Heart right ventricle (tissue), 16 donors: ENCODE results near the gene ELMO3. TPM values are rescaled to one million over a fixed set of nuclear protein-coding genes. Genes with fewer than 3 reads are reported as not detected.

Source experiments
- ATAC-seq, 8 donors: fragments of 200-7000 bp; cut with Tn5 transposase; one replicate each; pipeline ENCODE4 v1.9.1; 2020; ENCODE audit warnings: mild to moderate bottlenecking in 8 of 8, moderate library complexity in 8 of 8, moderate number of reproducible peaks in 1 of 8
- DNase-seq, 2 donors: peaks; one replicate each; pipeline ENCODE4 v3.0.0-alpha.2; 2020
- H3K27ac ChIP-seq, 10 donors: fragments of 200-600 bp; sonication (generic) in 2 of 10; one replicate each; pipeline versions ENCODE4 v1.5.0 to v1.8.0; 2020 to 2022; ENCODE audit warnings: mild to moderate bottlenecking in 3 of 10
- H3K27me3 ChIP-seq, 7 donors: fragments of 200-600 bp; one replicate each; pipeline ENCODE4 v1.8.0; 2021 to 2022; ENCODE audit warnings: mild to moderate bottlenecking in 2 of 7
- H3K36me3 ChIP-seq, 9 donors: fragments of 200-600 bp; sonication (generic) in 1 of 9; one replicate each; pipeline versions ENCODE4 v1.5.0 to v1.8.0; 2020 to 2022; ENCODE audit warnings: mild to moderate bottlenecking in 2 of 9
- H3K4me1 ChIP-seq, 9 donors: fragments of 200-600 bp; sonication (generic) in 1 of 9; one replicate each; pipeline versions ENCODE4 v1.5.0 to v1.8.0; 2020 to 2022; ENCODE audit warnings: mild to moderate bottlenecking in 4 of 9
- H3K4me3 ChIP-seq, 10 donors: fragments of 200-600 bp; sonication (generic) in 2 of 10; one replicate each; pipeline versions ENCODE4 v1.5.0 to v1.8.0; 2020 to 2022; ENCODE audit warnings: mild to moderate bottlenecking in 7 of 10, moderate library complexity in 2 of 10
- H3K9me3 ChIP-seq, 11 donors: fragments of 200-600 bp in 10 of 11; sonication (generic) in 2 of 11; one replicate each; pipeline versions ENCODE4 v1.5.0 to v1.8.0; 2013 to 2022; ENCODE audit warnings: mild to moderate bottlenecking in 2 of 11, control low read depth in 1 of 11, moderate library complexity in 1 of 11
- CTCF ChIP-seq, 9 donors: fragments of 200-600 bp; sonication (generic) in 2 of 9; IDR thresholded peaks; one replicate each; pipeline versions ENCODE4 v1.5.0 to v1.8.0; 2021 to 2022; ENCODE audit warnings: antibody characterized with exemption in 9 of 9, mild to moderate bottlenecking in 5 of 9, moderate library complexity in 1 of 9
- WGBS, 2 donors: extraction: QIAGEN DNeasy Blood & Tissue Kit; methylation state at CpG; one replicate each; pipeline ENCODE4 v1.1.7; 2013; ENCODE audit warnings: inconsistent platforms in 1 of 2; 5-methylcytosine and 5-hydroxymethylcytosine counted together
- intact Hi-C, 10 donors: fragments of 100-400 bp; cut with DNase I; formaldehyde crosslinking; loops; one replicate each; pipeline versions ENCODE4 v1.11.1 to v1.14.2; 2022
- polyA plus RNA-seq, 2 donors: library from polyadenylated mRNA; stranded (reverse); fragments of 200-250 nt; gene quantifications; one replicate each; pipeline ENCODE4 v1.2.3, GENCODE V29; 2013
- total RNA-seq, 10 donors: library from RNA; stranded (reverse); fragmentation: NEBNext Ultra II Directional in 3 of 10; extraction: Animal tissue kit (Norgen Biotek cat#: 25700) in 3 of 10; gene quantifications; one replicate each; pipeline versions ENCODE4 v1.2.1 to v1.2.4, GENCODE V29; 2021 to 2023
- donor health status: Arrhythmogenic right ventricular cardiomyopathy.
- donor health status: ischemic (EF 13 %, LVEDD 7.1; RV severe dilation, severe dysfunction).
- donor health status: healthy with polysubstance abuse.
- donor health status: DM: no; HTN: yes; CAD: no.
- donor health status: DM: no; HTN: no; CAD: no.
- donor health status: ischemic (EF 25% LVEDD 6.9; RV normal size, moderate dysfunction).
- donor health status: ischemic (EF 25% LVEDD 5.7; RV mildly dilated, moderate dysfunction).
- donor health status: healthy.
- donor health status: DM: yes; HTN: yes; CAD: no.
- donor health status: Ischemic cardiomyopathy.
- donor health status: ischemic (EF 35%, LVEDD 5.7; RV mildly dilated, moderate dysfunction).
- donor health status: nonischemic (EF 11% LVEDD 7.7; RV severe dilation, severe dysfunction).
- donor health status: DM: yes; HTN: yes; CAD: no.
- donor health status: PGD.
- donor health status: ischemic (EF 29% LVEDD 5.4; RV normal size, mild dysfunction).
- donor health status: nonischemic (EF 23%, LVEDD 6.1; RV moderate dilation, normal function).

ELMO3 gene
- total and polyA plus RNA-seq, 12 donors = 0.19 to 1.9 (median 0.46) TPM

GRCh38 chr16:67182288-67182687, 16.6 kb upstream of the ELMO3 start:
- WGBS, 2 donors = 89 to 92% methylated on average over 2 of the region's 2 CpGs
- H3K36me3 ChIP-seq = peaks cover 0 to 3% (median 0%) of the 10 kb centered on the region in 9 donors
- DNase-seq (no peak), ATAC-seq (no peak)
- no peak overlapping the region for H3K4me3 ChIP-seq
- no peak overlapping the region for H3K27ac ChIP-seq
- H3K4me1 ChIP-seq = peaks cover 12 to 63% (median 45%) of the 10 kb centered on the region in 9 donors
- H3K9me3 ChIP-seq = no peaks in the 10 kb centered on the region
- peaks cover 0 to 3% (median 0%) of the 10 kb centered on the region in 7 donors for H3K27me3 ChIP-seq
- TF ChIP-seq CTCF (IDR thresholded peaks at IDR 0.05) = no peak
- intact Hi-C loops = loop anchor here in 7 of 10 donors (2.0 to 10.0 kb wide), 4 partner anchors 21 to 227 kb away; partner anchors contain the start of genes FHOD1 (in 1 of the 7) and SLC9A5 (in 1 of the 7)

- H3K36me3 ChIP-seq = peaks cover 0 to 3% (median 0%) of the 10 kb centered on the region in 9 donors
- H3K9me3 ChIP-seq = no peaks in the 10 kb centered on the region
- DNase-seq = no peak
- intact Hi-C loops = loop anchor here in 7 of 10 donors (2.0 to 10.0 kb wide), 4 partner anchors 22 to 228 kb away; partner anchors contain the start of genes FHOD1 (in 1 of the 7) and SLC9A5 (in 1 of the 7)
- peak overlapping the region in 9 of 10 donors; percentile 57 to 84 (median 73) for H3K4me3 ChIP-seq
- peaks cover 12 to 55% (median 37%) of the 10 kb centered on the region in 9 donors for H3K4me1 ChIP-seq
- H3K27me3 ChIP-seq = peaks cover 0 to 3% (median 0%) of the 10 kb centered on the region in 7 donors
- peak overlapping the region in 9 of 10 donors; percentile 94 to 99 (median 97) for H3K27ac ChIP-seq
- TF ChIP-seq CTCF (IDR thresholded peaks at IDR 0.05) = no peak
- ATAC-seq = no peak
- 9 to 10% methylated on average over 11 of the region's 11 CpGs for WGBS, 2 donors
These were observed 15.7 kb upstream of the ELMO3 start for GRCh38 chr16:67183284-67183626.

DNA sequence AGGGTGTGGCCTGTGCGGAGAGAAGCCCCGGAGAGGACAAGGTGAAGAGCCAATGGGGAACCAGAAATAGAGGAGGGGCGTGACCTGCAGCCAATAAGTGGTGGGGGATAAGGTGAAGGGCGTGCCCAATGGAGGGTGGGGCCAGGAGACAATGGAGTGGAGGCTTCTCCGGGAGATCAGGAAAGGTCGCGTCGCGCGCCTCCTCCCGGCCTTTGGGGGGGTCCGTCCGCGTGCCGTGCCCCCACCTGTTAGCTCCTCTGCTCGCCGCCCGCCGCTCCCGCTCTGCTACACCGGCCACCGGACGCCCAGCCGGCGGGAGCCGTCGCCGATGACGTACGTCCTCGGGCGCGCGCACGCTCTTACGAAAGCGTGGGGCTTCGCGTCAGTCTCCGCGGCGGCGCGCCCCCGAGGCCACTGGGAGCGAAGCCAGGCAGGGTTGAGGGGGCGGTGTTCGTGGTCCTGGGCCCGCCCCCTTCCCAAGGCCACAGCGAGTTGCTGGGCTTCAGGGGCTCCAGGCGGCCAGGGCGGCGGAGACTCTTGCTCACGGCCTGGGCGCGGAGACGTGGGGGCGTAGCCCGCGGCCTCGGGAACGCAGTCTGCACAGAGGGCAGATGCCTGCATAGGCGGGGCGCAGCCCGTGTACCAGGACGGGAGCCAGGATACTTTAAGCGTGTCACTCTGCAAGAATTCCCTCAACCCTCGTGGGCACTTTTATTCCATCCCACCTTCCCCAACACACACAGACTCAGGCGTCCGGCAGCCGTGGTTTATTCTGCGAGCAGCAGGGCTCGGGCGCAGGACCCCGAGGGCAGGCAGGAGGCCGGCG, 15.1 kb upstream of the ELMO3 start, which contains the start of gene MATCAP1:
MATCAP1 (minus strand) TSS at position 337 of the 826 bp plus-strand sequence. CDS start 3,353 bp downstream, outside the sequence.
- peak; percentile 94 to 96 (median 95) for ATAC-seq
- Histone ChIP-seq H3K4me3 (peak within 1 kb of the TSS; percentile 39 to 84 (median 72)), H3K27me3 (peaks cover 0 to 3% (median 0%) of the 10 kb centered on the region in 7 donors), H3K27ac (peak within 1 kb of the TSS; percentile 89 to 99 (median 97)), H3K4me1 (peaks cover 12 to 49% (median 31%) of the 10 kb centered on the region in 9 donors), H3K9me3 (no peaks in the 10 kb centered on the region), H3K36me3 (peaks cover 0 to 3% (median 0%) of the 10 kb centered on the region in 9 donors)
- peak; percentile 94 to 97 for DNase-seq
- no peak for TF ChIP-seq CTCF (IDR thresholded peaks at IDR 0.05)
- intact Hi-C loops = loop anchor here in 8 of 10 donors (2.0 to 10.0 kb wide), 6 partner anchors 23 to 229 kb away; partner anchors contain the start of genes B3GNT9 (in 1 of the 8), FHOD1 (in 1 of the 8) and SLC9A5 (in 1 of the 8)
- 0% methylated on average over 77 of the region's 77 CpGs for WGBS, 2 donors

DNA sequence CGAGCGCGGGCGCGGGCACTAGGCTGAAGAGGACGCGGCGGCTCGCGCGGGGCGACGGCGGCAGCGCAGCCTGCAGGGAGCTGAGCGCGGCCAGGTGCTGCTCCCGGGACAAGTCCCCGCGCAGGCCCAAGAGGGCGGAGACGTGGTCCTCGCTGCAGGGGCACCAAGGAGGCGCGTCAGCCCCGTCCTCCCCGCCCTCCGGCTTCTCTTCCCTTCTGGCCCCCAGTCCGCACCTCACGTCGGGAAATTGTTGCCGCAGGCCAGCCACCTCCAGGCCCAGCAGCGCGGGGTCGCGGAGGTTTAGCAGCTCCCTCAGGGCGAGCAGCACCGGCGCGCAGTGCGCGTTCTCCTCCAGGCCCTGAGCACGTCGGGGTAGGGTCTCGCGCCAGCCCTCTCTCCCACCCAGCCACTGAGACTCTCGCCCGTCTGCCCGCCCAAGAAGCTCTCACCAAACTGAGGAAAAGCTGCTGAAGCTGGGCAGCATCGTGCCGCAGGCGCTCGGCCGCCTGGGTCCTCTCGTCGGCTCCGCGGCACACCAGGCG, 14.4 kb upstream of the ELMO3 start:
- intact Hi-C loops = loop anchor here in 8 of 10 donors (2.0 to 10.0 kb wide), 5 partner anchors 34 to 230 kb away; partner anchors contain the start of genes B3GNT9 (in 1 of the 8), FHOD1 (in 1 of the 8) and SLC9A5 (in 1 of the 8)
- peak overlapping the region; percentile 89 to 99 (median 97) for H3K27ac ChIP-seq
- H3K9me3 ChIP-seq = no peaks in the 10 kb centered on the region
- H3K27me3 ChIP-seq = peaks cover 0 to 3% (median 0%) of the 10 kb centered on the region in 7 donors
- peaks cover 12 to 48% (median 29%) of the 10 kb centered on the region in 9 donors for H3K4me1 ChIP-seq
- 8 to 14% methylated on average over 59 of the region's 59 CpGs for WGBS, 2 donors
- TF ChIP-seq CTCF (IDR thresholded peaks at IDR 0.05) = no peak
- DNase-seq (peak in 1 of 2 donors; percentile 40), ATAC-seq (peak in 6 of 8 donors; percentile 1 to 30 (median 4))
- peak overlapping the region; percentile 39 to 84 (median 72) for H3K4me3 ChIP-seq
- peaks cover 0 to 3% (median 0%) of the 10 kb centered on the region in 9 donors for H3K36me3 ChIP-seq
